Activated T-helper 1 cell treated with anti-CD3 and anti-CD28 coated beads, Interleukin-12 subunit alpha, Interleukin-12 subunit beta, Interleukin-2, Interleukin-4 antibody, amounts not matched to agents 30 ng/mL and 10 ng/mL and 1 ng/mL, durations not matched to agents 14 hours and 24 hours and 36 hours (primary cell): Measurements from ENCODE around the gene CCDC184. TPM values are rescaled to one million over a fixed set of nuclear protein-coding genes. Genes with fewer than 3 reads are reported as not detected.
"Not testable (repeated sequence)": the region's sequence is repeated elsewhere in the genome, so short reads cannot be mapped to it uniquely, and the experiment has no call there.

Source experiments
- DNase-seq: peaks from one replicate; pipeline ENCODE4 v3.0.0; 2021; ENCODE audit warnings: low spot score
- H3K27ac Mint-ChIP-seq: one replicate; pipeline ENCODE4 v1.8.0; 2021; ENCODE audit warnings: mild to moderate bottlenecking, mixed read lengths
- H3K27me3 Mint-ChIP-seq: one replicate; pipeline ENCODE4 v1.8.0; 2022; ENCODE audit warnings: mild to moderate bottlenecking, moderate library complexity, mixed read lengths; ENCODE audit not compliant: insufficient read depth
- H3K36me3 Mint-ChIP-seq: one replicate; pipeline ENCODE4 v1.8.0; 2021; ENCODE audit warnings: low read depth, mixed read lengths
- H3K4me1 Mint-ChIP-seq: one replicate; pipeline ENCODE4 v1.8.0; 2021; ENCODE audit warnings: low read depth, mixed read lengths
- H3K4me3 Mint-ChIP-seq: one replicate; pipeline ENCODE4 v1.8.0; 2021; ENCODE audit warnings: mild to moderate bottlenecking, moderate library complexity, mixed read lengths
- H3K9me3 Mint-ChIP-seq: one replicate; pipeline ENCODE4 v1.8.0; 2021; ENCODE audit warnings: mixed read lengths
- intact Hi-C: fragments of 100-400 bp; cut with micrococcal nuclease; formaldehyde crosslinking; loops from one replicate; pipeline ENCODE4 v1.15.1; 2024
- total RNA-seq: library from RNA; stranded (reverse); gene quantifications from 2 replicates; pipeline ENCODE4 v1.2.3, GENCODE V29; 2022

The CCDC184 gene
- total RNA-seq, 1 donor from 2014 or later: 0.75 TPM

DNA sequence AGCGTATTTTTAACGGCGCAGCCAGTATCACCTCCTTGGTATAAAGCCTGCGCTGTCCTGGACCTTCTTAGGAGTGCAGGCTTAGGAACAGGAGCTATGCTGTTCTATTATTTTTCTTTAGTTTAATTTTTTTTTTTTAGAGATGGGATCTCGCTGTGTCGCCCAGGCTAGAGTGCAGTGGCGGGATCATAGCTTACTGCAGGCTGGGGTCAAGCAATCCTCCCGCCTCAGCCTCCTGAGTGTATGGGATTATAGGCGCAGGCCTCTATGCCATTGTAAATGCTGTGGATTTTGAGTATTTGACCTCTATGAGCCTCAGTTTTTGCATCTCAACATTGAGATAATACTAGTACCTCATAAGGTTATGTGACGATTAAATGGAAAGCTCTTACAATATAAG lies 15.5 kb downstream of the CCDC184 start:
- Mint-ChIP-seq H3K4me1 (peaks cover 44% of the 10 kb centered on the region), H3K36me3 (peaks cover 28% of the 10 kb centered on the region), H3K4me3 (peak overlapping the region; percentile 88), H3K27ac (peak overlapping the region; percentile 86), H3K9me3 (peaks cover 31% of the 10 kb centered on the region), H3K27me3 (peaks cover 13% of the 10 kb centered on the region)
- intact Hi-C loops: loop anchor here (1.0 to 2.0 kb wide), 8 partner anchors 16 to 518 kb away; partner anchors contain the start of genes ASB8, CCDC184, CCNT1 and PFKM
- DNase-seq: no peak

DNA sequence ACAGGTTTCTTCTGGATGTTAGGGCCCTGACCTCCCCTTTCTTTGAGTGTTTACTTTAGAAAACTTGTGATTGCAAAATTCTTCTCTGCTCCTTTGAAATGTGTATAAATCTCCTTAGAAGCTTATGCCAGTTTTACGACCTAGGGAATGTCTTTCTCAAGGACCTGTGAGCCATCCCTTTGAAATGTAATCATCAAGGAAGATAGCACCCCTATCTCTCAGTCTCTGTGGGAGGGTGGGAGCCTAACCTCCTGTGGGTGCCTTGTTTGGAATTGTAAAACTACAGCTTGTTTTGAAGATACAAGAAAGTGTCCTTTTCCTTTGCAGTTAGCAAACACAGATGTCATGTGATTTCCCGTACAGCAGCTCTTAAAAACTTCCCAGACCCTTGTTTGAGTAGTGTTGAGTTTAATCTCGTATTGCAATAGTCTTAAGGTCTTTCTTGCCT lies 16.4 kb downstream of the CCDC184 start:
- Mint-ChIP-seq H3K4me1 (peaks cover 44% of the 10 kb centered on the region), H3K27me3 (peaks cover 5% of the 10 kb centered on the region), H3K4me3 (peak overlapping the region; percentile 88), H3K9me3 (peaks cover 39% of the 10 kb centered on the region), H3K27ac (peak overlapping the region; percentile 86), H3K36me3 (peaks cover 34% of the 10 kb centered on the region)
- intact Hi-C loops: loop anchor here (2.0 kb wide), 2 partner anchors 17 to 517 kb away; partner anchors contain the start of genes CCDC184 and CCNT1
- no peak for DNase-seq

DNA sequence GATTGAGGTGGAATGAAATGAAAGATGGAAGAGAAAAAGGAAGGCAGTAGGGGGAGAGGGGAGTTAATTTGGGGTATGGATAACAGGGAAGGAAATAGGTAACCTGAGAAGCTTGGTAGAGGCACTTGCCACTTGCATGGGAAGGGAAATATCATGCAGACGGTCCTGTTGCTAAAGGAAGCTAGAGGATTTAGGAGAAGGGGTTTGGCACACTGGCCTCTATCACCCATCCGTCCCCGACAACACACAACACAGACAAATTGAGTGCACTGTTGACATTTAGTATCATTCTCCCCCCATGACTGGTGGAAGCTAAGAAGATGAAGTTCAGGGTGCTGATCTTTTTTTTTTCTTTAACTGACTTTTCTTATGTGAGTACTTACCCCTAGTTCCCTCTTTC lies 17.6 kb downstream of the CCDC184 start:
- Mint-ChIP-seq H3K36me3 (peaks cover 40% of the 10 kb centered on the region), H3K4me1 (peaks cover 44% of the 10 kb centered on the region), H3K4me3 (peak overlapping the region; percentile 2), H3K27me3 (no peaks in the 10 kb centered on the region), H3K9me3 (peaks cover 47% of the 10 kb centered on the region), H3K27ac (no peak overlapping the region)
- intact Hi-C loops: no loop called here
- DNase-seq: no peak

DNA sequence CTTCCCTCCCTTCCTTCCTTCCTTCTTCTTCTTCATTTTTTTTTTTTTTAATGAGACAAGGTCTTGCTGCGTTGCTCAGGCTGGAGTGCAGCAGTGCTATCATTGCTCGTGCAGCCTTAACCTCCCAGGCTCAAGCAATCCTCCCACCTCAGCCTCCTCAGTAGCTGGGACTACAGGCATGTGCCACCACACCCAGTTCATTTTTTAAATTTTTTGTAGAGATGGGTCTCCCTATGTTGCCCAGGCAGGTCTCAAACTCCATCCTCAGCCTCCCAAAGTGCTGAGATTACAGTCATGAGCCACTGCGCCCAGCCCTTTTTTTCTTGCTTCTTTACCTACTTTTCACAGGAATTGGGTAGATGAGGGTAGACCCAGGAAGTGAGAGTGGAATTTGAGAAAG lies 18.1 kb downstream of the CCDC184 start:
- no peak for DNase-seq
- Mint-ChIP-seq H3K4me1 (peaks cover 44% of the 10 kb centered on the region), H3K4me3 (no peak overlapping the region), H3K27me3 (no peaks in the 10 kb centered on the region), H3K9me3 (peaks cover 51% of the 10 kb centered on the region), H3K27ac (no peak overlapping the region), H3K36me3 (peaks cover 44% of the 10 kb centered on the region)
- intact Hi-C loops: no loop called here

DNA sequence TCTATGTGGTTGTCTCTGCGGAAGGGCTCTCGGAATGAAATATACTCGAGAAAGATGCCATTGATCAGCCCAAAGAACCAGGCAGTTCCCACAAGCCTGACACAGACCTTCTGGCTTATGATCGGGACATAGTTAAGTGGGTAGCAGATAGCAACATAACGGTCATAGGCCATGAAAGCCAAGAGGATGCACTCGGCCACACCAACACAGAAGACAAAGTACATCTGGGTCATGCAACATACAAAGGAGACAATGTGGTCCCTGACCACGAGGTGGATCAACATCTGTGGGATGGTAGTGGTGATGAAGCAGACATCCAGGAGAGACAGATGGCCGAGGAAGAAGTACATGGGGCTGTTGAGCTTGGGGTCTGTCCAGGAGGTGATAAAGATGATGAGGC lies 19.3 kb downstream of the CCDC184 start:
- H3K36me3 Mint-ChIP-seq: peaks cover 47% of the 10 kb centered on the region
- no peak for DNase-seq
- peaks cover 35% of the 10 kb centered on the region for H3K4me1 Mint-ChIP-seq
- peaks cover 62% of the 10 kb centered on the region for H3K9me3 Mint-ChIP-seq
- H3K27me3 Mint-ChIP-seq: no peaks in the 10 kb centered on the region
- no peak overlapping the region for H3K27ac Mint-ChIP-seq
- H3K4me3 Mint-ChIP-seq: no peak overlapping the region
- intact Hi-C loops: no loop called here

DNA sequence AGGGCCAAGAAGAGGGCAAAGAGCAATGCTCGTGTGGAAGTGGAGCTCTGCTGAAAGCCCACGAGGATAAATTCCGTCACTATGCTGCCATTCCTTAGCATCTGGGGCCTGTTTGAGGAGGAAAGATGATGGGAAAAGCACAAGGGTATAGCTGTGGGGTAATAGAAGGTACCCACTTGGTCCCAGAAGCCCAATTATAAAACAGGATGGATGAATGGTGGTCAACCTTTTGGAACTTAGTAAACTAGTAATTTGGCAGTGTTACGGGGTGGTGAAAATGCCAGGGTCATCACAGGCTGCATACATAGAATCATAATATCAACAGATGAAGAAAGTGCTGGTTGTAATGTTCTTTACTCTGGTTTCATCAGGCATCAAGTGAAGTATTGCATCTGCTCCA lies 19.7 kb downstream of the CCDC184 start, which contains the start of gene OR10AD1:
OR10AD1 (minus strand) TSS at position 101 of the 400 bp plus-strand sequence; CDS start at position 101, 0 bp downstream.
- Mint-ChIP-seq H3K27me3 (no peaks in the 10 kb centered on the region), H3K36me3 (peaks cover 47% of the 10 kb centered on the region), H3K4me3 (no peak within 1 kb of the TSS), H3K27ac (no peak within 1 kb of the TSS), H3K9me3 (peaks cover 67% of the 10 kb centered on the region), H3K4me1 (peaks cover 35% of the 10 kb centered on the region)
- intact Hi-C loops: no loop called here
- no peak for DNase-seq

DNA sequence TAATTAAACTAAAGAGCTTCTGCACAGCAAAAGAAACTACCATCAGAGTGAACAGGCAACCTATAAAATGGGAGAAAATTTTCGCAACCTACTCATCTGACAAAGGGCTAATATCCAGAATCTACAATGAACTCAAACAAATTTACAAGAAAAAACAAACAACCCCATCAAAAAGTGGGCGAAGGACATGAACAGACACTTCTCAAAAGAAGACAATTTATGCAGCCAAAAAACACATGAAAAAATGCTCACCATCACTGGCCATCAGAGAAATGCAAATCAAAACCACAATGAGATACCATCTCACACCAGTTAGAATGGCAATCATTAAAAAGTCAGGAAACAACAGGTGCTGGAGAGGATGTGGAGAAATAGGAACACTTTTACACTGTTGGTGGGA lies 26.1 kb downstream of the CCDC184 start:
- H3K9me3 Mint-ChIP-seq: peaks cover 33% of the 10 kb centered on the region
- intact Hi-C loops: not testable (repeated sequence)

DNA sequence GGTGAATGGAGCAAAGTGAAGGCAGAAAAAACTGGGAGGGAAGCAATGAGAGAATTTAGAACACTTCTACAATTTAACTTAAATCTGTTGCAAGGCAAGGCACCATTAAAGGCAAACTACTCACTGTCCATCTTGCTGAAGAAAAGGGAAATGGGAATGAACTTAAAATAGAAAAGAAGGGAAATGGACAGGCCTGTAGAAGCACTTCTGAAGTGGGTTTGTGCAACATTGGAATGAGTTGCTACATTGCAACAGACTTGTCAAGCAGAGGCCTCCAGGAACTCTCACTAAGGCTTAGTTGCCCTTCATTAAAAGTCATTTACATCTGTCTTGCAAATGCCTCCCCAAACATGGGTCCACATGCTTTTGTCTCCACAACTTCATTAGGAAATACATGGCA lies 33.3 kb downstream of the CCDC184 start:
- no peaks in the 10 kb centered on the region for H3K36me3 Mint-ChIP-seq
- intact Hi-C loops: no loop called here
- H3K4me1 Mint-ChIP-seq: no peaks in the 10 kb centered on the region
- H3K27ac Mint-ChIP-seq: no peak overlapping the region
- H3K27me3 Mint-ChIP-seq: peaks cover 16% of the 10 kb centered on the region
- no peak for DNase-seq
- H3K4me3 Mint-ChIP-seq: no peak overlapping the region
- no peaks in the 10 kb centered on the region for H3K9me3 Mint-ChIP-seq

More for the DNA sequence above, 26.1 kb downstream of the CCDC184 start:
- not testable (repeated sequence) for H3K27ac Mint-ChIP-seq, H3K4me1 Mint-ChIP-seq, H3K4me3 Mint-ChIP-seq, DNase-seq
- Mint-ChIP-seq H3K36me3 (peaks cover 16% of the 10 kb centered on the region), H3K27me3 (peaks cover 16% of the 10 kb centered on the region)

DNA sequence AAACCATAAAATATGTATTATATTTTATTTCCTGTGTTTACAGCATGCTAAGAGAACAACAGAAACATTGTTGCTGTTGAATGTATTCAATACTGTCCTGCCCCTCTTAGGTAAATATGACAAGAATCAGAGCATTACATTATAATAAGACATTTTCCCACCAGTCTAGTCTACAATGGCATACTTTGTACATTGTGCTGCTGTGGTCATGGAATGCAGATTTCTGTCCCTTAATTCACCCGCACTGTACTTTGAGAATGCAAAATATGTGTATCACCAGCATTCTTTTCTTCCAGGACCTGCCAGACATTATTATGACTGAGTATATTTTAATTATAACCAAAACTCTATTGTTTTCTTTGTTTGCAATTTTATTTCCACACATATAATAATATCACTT lies 36.2 kb downstream of the CCDC184 start:
- Mint-ChIP-seq H3K27me3 (peaks cover 11% of the 10 kb centered on the region), H3K4me1 (no peaks in the 10 kb centered on the region), H3K27ac (no peak overlapping the region), H3K4me3 (no peak overlapping the region), H3K9me3 (no peaks in the 10 kb centered on the region), H3K36me3 (no peaks in the 10 kb centered on the region)
- no peak for DNase-seq
- intact Hi-C loops: no loop called here

DNA sequence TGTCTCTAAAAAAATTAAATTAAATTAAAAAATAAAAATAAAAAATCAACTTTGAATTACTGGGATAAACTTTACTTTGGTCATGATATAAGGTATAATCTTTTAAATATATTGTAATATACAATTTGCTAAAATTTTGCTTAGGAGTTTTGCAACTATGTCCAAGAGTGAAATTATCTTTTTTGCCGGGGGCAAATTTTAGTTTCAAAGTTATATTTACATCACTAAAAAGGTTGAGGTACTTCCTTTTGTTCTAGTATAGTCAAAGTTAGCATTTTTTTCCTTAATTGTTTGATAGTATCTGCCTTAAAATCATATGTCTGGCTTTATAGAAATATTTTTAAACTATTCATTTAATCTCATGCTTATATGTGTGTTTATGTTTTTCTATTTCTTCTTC lies 37.3 kb downstream of the CCDC184 start:
- Mint-ChIP-seq H3K27me3 (peaks cover 11% of the 10 kb centered on the region), H3K4me1 (no peaks in the 10 kb centered on the region), H3K36me3 (no peaks in the 10 kb centered on the region), H3K27ac (no peak overlapping the region), H3K4me3 (no peak overlapping the region), H3K9me3 (no peaks in the 10 kb centered on the region)
- intact Hi-C loops: no loop called here
- DNase-seq: no peak

DNA sequence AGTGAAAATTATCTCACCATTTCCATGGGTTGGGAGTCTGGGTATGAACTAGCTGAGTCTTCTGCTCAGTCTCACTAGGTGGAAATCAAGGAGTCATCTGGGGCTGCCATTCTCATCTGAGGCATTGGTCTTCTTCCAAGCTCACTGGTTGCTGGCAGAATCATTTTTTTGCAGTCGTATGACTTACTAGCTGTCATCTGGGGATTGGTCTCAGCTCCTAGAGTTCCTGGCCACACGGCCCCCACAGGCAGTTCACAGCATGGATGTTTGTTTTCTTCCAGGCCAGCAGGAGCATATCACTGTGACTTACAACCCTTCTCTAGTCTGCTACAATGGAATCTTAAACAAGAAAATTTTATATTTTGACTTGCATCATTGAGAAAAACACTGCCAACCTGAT lies 38.2 kb downstream of the CCDC184 start:
- Mint-ChIP-seq H3K27ac (no peak overlapping the region), H3K4me3 (no peak overlapping the region), H3K36me3 (no peaks in the 10 kb centered on the region), H3K4me1 (no peaks in the 10 kb centered on the region), H3K9me3 (peaks cover 3% of the 10 kb centered on the region), H3K27me3 (peaks cover 11% of the 10 kb centered on the region)
- intact Hi-C loops: no loop called here
- DNase-seq: no peak

DNA sequence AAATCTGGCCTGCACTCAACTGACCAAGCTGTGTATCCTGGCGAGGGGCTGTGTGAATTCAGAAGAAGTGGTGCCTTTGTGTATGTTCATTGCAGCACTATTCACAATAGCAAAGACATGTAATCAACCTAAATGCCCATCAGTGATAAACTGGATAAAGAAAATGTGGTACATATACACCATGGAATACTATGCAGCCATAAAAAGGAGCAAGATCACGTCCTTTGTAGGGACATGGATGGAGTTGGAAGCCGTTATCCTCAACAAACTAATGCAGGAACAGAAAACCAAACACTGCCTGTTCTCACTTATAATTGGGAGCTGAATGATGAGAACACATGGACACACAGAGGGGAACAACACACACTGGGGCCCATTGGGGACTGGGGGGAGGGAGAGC lies 41.1 kb downstream of the CCDC184 start:
- H3K27ac Mint-ChIP-seq, H3K36me3 Mint-ChIP-seq, H3K4me3 Mint-ChIP-seq, H3K9me3 Mint-ChIP-seq, intact Hi-C loops, H3K4me1 Mint-ChIP-seq, DNase-seq: not testable (repeated sequence)
- H3K27me3 Mint-ChIP-seq: peaks cover 19% of the 10 kb centered on the region

DNA sequence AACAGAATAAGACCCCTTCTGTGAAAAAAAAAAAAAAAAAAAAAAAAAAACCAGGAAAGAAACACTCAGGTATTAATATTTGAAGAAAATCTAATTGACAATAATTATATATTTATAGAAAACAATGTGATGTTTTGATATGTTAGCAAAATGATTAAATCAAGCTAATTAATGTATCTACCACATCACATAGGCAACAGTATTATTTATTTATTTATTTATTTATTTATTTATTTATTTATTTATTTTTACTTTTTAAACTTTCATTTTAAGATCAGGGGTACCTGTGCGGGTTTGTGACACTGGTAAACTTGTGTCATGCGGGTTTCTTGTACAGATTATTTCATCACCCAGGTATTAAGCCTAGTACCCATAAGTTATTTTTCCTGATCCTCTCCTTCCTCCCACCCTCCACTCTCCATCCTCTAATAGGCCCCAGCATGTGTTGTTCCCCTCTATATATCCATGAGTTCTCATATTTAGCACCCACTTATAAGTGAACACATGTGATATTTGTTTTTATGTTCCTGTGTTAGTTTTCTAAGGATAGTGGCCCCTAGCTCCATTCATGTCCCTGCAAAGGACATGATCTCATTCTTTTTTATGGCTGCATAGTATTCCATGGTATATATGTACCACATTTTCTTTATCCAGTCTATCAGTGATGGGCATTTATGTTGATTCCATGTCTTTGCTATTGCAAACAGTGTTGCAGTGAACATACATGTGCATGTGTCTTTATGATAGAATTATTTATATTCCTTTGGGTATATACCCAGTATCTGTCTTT lies 47.9 kb downstream of the CCDC184 start:
- intact Hi-C loops, H3K9me3 Mint-ChIP-seq, H3K27ac Mint-ChIP-seq: not testable (repeated sequence)

More for the DNA sequence above, 47.9 kb downstream of the CCDC184 start:
- not testable (repeated sequence) for H3K36me3 Mint-ChIP-seq, H3K4me1 Mint-ChIP-seq, H3K4me3 Mint-ChIP-seq, DNase-seq
- peaks cover 10% of the 10 kb centered on the region for H3K27me3 Mint-ChIP-seq
